ENCODE measurements around the gene CNP.

CNP gene

GRCh38 chr17:41973408-41973811 lies 6.8 kb downstream of the CNP start:
- DNase-seq = no peak

DNA sequence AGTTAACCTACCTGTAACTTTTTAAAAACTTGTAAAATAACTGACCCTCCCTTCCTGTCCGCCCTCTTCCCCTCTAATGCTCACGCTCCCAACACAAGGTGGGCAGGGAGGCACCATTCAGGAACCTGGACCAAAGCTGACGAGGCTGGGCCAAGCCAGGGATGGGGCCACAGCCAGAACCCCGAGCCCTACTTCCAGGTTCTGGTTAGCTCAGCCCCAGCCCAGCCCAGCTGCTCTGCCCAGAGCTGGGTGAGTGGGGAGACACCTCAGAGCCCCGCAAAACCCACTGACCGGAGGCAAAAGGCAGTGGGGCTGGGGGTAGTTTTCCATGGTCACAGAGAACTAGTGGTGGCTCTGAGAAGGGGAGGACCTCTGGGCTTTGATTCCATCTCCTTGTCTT lies 7.4 kb downstream of the CNP start:
- no peak for DNase-seq

DNA sequence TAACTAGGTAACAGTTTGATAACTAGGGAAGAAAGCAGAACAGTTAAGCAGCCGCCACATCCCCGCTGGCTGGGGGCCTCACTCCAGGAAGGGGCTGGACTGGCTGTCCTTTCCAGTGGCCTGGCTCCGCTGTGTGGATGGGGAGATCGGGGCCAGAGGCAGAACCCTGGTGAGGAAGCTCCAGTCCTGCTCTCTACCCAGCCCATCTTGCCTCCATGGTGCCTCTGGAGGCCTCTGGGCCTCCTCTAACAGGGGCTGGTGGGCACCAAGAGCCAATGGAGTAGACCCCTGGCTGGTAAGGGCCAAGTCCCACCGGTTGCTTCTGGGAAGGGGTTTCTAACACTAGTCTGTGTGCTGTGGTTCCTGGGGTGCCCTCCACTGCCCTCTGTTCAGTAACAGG lies 8.1 kb downstream of the CNP start:
- no peak for DNase-seq

- DNase-seq = no peak
Observed at GRCh38 chr17:41975099-41976083, 8.8 kb downstream of the CNP start.

GRCh38 chr17:41976142-41976768 lies 9.7 kb downstream of the CNP start:
- no peak for DNase-seq

DNA sequence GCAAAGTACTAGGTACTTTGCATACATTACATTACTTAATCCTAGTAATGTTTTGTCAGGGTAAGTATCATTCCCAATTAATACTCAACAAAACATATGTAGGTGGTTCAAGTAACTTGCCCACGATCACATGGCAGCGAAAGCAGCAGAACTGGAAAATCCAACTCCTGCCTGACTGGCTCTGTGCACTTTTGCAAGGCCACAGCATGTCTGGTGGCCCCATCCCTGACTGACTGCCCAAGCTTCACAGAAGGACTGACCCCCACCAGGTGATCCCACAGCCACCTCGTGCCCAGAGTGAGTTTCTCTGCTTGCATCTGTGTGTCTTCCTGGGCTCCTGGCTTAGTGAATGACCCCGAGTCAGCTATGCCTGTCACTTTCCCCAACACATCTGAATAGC lies 11.4 kb downstream of the CNP start:
- no peak for DNase-seq

DNA sequence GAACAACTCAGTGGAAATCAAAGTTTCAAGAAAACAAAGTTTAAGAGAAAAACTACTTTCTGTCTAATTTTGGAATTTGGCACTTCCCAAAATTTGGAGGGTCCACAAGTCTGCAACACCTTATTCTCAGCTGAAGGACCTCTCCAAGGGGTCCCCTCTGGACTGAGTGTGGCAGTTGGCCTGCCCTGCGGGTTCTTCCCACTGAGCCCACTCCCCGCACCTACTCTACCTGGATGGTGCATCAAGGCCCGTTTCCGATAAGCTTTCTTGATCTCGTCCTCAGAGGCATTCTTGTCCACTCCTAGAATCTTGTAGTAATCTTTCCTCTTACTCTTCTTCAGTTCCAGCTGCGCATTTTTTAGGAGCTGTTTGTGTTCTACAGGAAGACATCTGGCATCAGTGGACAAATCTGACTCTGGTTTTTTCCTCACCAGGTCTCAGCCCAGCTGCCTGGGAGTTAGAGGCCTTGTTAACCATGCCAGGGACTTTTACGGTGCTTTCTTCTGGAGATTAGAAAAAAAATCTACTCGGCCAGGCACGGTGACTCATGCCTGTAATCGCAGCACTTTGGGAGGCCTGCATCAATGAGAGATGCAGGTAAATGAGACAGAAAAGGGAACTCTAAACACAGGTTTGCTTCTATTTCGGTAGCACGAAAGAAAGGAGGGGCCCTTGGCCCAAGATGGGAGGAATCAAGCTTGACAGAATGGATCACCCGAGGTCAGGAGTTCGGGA lies 15.6 kb downstream of the CNP start:
- no peak for DNase-seq

DNA sequence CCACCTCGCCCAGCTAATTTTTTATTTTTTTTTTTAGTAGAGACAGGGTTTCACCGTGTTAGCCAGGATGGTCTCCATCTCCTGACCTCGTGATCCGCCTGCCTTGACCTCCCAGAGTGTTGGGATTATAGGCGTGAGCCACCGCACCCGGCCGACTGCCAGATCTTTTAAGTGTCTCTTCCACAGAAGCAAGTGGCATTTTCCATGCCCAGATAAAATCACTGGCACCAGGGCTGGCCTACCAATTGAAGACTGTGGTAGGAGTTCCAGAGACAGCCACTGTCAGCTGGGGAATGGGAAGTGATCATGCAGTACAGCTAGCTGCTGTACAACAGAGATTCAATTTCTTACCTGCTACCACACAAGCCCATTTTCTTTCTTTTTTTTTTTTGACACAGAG lies 17.9 kb downstream of the CNP start:
- DNase-seq = no peak

GRCh38 chr17:41985919-41986318 lies 19.3 kb downstream of the CNP start:
- no peak for DNase-seq

- no peak for DNase-seq
Observed at GRCh38 chr17:41986634-41987033, 20.0 kb downstream of the CNP start.

GRCh38 chr17:41987642-41988041 lies 21.0 kb downstream of the CNP start:
- no peak for DNase-seq

- DNase-seq = no peak
Observed at GRCh38 chr17:41988418-41988817, 21.8 kb downstream of the CNP start.

GRCh38 chr17:41989702-41990419 lies 23.3 kb downstream of the CNP start:
- DNase-seq = no peak

DNA sequence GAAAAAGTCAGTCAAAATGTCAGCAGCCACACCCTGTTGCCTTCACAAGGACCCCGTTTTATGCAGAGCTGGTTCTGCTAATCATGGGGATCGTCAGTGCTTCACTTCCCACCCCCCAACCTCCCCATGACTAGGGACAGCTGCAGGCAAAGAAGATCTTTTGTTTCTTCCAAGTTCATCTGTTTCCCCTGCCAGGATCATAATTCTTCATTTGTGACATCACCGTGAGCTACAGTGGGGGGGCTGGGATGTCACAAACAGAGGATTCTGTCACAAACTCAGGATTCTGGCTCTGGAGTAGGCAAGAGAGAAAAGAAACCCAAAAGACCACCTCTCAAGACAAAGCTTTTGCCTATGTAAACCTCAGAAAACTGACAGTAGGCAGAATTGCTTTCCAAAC lies 26.0 kb downstream of the CNP start:
- no peak for DNase-seq

DNA sequence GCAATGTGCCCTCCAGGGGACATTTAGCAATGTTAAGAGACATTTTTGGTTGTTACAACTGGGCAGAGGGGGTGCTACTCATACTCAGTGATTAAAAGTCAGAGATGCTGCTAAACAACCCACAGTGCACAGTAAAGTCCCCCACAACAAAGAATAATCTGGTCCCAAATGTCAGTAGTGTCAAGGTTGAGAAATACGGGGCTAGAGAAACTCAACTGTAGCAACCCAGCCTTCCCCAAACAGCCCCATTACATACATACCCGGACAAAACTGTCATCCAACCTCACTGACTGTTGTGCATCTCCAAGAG lies 30.2 kb downstream of the CNP start:
- DNase-seq = no peak

GRCh38 chr17:41998497-41998896 lies 31.9 kb downstream of the CNP start:
- DNase-seq = no peak

GRCh38 chr17:42000413-42001133 lies 34.0 kb downstream of the CNP start:
- DNase-seq = no peak

- no peak for DNase-seq
Observed at GRCh38 chr17:42001729-42002128, 35.1 kb downstream of the CNP start.

- no peak for DNase-seq
Observed at GRCh38 chr17:42002175-42002791, 35.7 kb downstream of the CNP start.

DNA sequence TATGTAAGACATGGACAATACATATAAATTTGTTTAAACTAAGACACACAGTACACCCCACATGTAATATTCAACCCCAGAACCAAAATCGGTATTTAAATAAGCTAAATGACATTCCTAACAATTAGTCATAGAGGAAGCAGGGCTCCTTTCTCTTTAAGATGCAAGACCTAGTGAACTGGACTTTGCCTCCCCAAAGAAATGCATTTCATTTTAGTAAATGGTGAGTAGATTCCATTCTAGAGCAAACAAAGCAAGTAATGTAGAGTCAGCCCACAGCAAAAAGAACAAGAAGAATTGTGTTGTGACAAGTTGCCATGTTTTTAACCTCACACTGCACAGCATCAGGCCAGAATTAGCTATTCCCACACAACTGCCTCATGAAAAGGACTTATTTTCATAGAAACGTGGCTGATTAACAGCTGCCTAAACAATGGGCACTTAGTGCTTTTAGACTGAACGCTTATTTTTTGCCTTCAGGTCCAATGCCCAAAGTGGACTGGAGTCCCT lies 36.3 kb downstream of the CNP start:
- no peak for DNase-seq

DNA sequence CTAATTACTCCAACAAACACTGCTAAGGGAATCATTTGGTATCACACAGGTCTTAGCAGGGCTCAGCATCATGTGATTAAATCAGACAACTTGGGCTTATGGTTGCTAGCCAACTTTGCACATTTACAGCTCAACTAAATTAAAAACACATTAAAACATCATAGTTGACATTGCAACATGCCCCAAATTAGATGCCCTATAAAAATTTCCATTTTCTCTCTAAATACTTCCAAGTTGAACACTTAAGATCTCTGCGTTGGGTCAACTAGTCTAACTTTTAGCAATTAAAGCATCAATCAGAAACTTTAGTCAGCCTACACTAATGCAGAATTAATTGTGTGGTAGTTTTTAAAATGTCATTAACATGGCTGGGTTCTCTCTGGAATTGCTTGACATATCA lies 38.6 kb downstream of the CNP start:
- DNase-seq = no peak

DNA sequence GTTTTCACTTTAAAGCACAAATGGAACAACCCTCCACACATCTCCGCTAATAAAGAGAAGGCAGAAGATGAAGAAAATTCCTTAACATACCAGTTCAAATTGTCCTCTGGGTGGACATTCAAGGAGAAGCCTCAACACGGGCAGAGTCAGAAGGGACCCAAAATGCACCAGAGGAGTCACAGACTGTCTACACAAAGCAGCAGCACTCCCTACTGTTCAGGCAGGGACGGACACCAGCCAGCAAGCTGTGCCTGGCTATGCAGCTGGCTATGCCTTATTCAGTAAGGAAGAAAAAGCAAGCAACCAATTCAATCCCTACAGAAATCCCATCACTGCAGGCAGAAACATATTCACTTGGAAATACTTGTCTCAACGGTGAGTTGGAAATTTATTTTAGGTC lies 42.6 kb downstream of the CNP start:
- no peak for DNase-seq

Data from CD4-positive, alpha-beta T cell treated with Interleukin-1 beta for 1 hour (primary cell).